Esophagus squamous epithelium (tissue), 5 donors: ENCODE data around the gene MNT. TPM values are rescaled to one million over a fixed set of nuclear protein-coding genes. Genes with fewer than 3 reads are reported as not detected.
A peak's percentile ranks its signal among the peaks of the same experiment; 100 is the strongest.

Source experiments
- DNase-seq: peaks from one replicate; lab custom pipeline; 2025; lab: John Stamatoyannopoulos, UW
- H3K27ac ChIP-seq, 4 donors: fragments of 200-600 bp; sonication (generic); one replicate each; pipeline ENCODE4 v1.5.1; 2016 to 2019; ENCODE audit warnings: mild to moderate bottlenecking in 1 of 4
- H3K27me3 ChIP-seq, 4 donors: fragments of 200-600 bp; sonication (generic); 1 replicate in 3 of 4; 2 replicates in 1 of 4; pipeline versions ENCODE4 v1.5.1 to v1.6.0; 2017 to 2021; ENCODE audit warnings: antibody characterized with exemption in 1 of 4
- H3K36me3 ChIP-seq, 3 donors: fragments of 200-600 bp; sonication (generic); one replicate each; pipeline ENCODE4 v1.5.1; 2016 to 2019
- H3K4me1 ChIP-seq, 3 donors: fragments of 200-600 bp; sonication (generic); one replicate each; pipeline ENCODE4 v1.5.1; 2017 to 2019
- H3K4me3 ChIP-seq, 4 donors: fragments of 200-600 bp; sonication (generic); 1 replicate in 3 of 4; 2 replicates in 1 of 4; pipeline ENCODE4 v1.5.1; 2016 to 2019; ENCODE audit warnings: mild to moderate bottlenecking in 2 of 4, moderate library complexity in 1 of 4
- H3K9me3 ChIP-seq, 3 donors: fragments of 200-600 bp; sonication (generic); one replicate each; pipeline ENCODE4 v1.5.1; 2016 to 2019
- POLR2A ChIP-seq, 4 donors: fragments of 450-650 bp; IDR thresholded peaks; one replicate each; pipeline ENCODE4 v1.6.1; 2017; ENCODE audit warnings: antibody characterized with exemption in 4 of 4, mild to moderate bottlenecking in 4 of 4, moderate library complexity in 3 of 4
- WGBS, 2 donors: methylation state at CpG; one replicate each; pipeline ENCODE4 v1.1.5; 2018; 5-methylcytosine and 5-hydroxymethylcytosine counted together
- intact Hi-C: fragments of 100-400 bp; cut with DNase I; formaldehyde crosslinking; loops from one replicate; pipeline ENCODE4 v1.15.0; 2022
- total RNA-seq, 4 donors: library from RNA; depleted of rRNA; stranded (reverse); fragments of >200 nt; gene quantifications; one replicate each; pipeline ENCODE4 v1.1.0, GENCODE V29; 2016
- TF ChIP-seq, protein P1 (sequence below), 6 experiments: fragments of 450-650 bp in 4 of 6; fragments of 200-600 bp in 2 of 6; sonication (generic) in 2 of 6; IDR thresholded peaks; one replicate each; pipeline ENCODE4 v1.5.1; 2016 to 2019; ENCODE audit warnings: antibody characterized with exemption in 6 of 6, mild to moderate bottlenecking in 4 of 6, moderate library complexity in 4 of 6
- donor health status: DM: yes; HTN: yes; CAD: no.

MNT gene
- total RNA-seq, 4 donors from 2014 or later = 7.2 to 23.0 (median 17.4) TPM

DNA sequence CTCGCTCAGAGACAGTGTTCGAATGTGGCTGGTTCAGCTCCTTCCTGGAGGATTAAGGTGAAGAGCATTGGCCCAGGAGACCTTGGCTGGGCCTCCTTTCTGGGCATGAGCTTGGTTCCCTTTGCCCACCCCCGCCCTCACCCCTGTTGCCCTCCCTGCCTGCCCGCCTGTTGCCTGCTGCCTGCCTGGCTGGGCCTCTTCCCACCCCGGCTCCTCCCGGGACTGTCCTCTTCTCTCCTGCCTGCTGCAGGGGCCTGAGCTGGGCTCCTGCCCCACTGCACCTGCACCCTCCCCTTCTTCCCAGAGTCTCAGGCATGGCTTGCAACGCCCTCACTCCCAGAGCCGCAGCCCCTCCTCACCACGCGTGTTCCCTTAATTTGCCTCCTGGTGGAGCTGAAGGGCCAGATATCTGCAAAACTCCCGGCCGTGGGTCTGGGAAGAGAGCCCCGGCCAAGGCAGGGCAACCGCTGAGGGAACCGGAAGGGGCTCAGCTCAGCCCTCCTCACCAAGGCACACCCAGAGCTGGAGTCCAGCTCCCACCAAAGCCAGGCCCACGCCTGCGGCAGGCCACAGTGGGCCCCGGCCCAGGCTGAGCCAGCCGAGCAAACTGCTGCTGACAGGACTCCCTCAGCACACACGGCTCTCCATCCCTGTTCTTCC, 31.2 kb downstream of the MNT start:
- DNase-seq = no peak
- Histone ChIP-seq H3K27ac (peak overlapping the region in 2 of 4 donors; percentile 39 to 50), H3K4me1 (peaks cover 0 to 36% (median 3%) of the 10 kb centered on the region in 3 donors), H3K4me3 (no peak overlapping the region), H3K36me3 (peaks cover 0 to 97% (median 12%) of the 10 kb centered on the region in 3 donors), H3K27me3 (no peaks in the 10 kb centered on the region), H3K9me3 (no peaks in the 10 kb centered on the region)
- intact Hi-C loops = no loop called here
- TF ChIP-seq POLR2A (IDR thresholded peaks at IDR 0.05) = no peak
- TF ChIP-seq, protein P1, sequence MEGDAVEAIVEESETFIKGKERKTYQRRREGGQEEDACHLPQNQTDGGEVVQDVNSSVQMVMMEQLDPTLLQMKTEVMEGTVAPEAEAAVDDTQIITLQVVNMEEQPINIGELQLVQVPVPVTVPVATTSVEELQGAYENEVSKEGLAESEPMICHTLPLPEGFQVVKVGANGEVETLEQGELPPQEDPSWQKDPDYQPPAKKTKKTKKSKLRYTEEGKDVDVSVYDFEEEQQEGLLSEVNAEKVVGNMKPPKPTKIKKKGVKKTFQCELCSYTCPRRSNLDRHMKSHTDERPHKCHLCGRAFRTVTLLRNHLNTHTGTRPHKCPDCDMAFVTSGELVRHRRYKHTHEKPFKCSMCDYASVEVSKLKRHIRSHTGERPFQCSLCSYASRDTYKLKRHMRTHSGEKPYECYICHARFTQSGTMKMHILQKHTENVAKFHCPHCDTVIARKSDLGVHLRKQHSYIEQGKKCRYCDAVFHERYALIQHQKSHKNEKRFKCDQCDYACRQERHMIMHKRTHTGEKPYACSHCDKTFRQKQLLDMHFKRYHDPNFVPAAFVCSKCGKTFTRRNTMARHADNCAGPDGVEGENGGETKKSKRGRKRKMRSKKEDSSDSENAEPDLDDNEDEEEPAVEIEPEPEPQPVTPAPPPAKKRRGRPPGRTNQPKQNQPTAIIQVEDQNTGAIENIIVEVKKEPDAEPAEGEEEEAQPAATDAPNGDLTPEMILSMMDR (IDR thresholded peaks at IDR 0.05) = no peak
- 53 to 72% methylated on average over 4 to 11 of the region's 20 CpGs for WGBS, 2 donors

DNA sequence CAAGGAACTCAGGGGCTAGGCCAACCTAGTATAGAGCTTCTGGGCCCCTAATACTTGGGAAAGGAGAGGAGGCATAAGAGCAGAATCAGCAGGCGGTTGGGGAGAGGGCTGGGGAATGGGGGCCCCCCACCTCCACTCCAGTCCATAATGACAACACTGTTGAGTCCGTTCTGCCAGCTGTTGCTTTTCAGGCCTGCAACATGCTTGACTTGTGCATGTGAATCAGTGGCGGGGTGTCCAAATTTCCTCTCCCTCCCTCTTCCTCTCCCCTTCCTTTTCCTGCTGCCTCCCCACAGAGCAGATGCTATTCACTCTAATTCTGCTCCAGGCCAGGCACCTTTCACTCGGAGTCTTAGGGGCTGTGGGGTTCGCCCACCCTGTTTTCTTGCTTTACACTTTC, 31.8 kb downstream of the MNT start:
- WGBS, 2 donors = 45 to 73% methylated on average over 5 of the region's 5 CpGs
- H3K36me3 ChIP-seq = peaks cover 0 to 99% (median 12%) of the 10 kb centered on the region in 3 donors
- H3K4me3 ChIP-seq = no peak overlapping the region
- intact Hi-C loops = no loop called here
- peaks cover 0 to 37% (median 2%) of the 10 kb centered on the region in 3 donors for H3K4me1 ChIP-seq
- no peak for TF ChIP-seq POLR2A (IDR thresholded peaks at IDR 0.05)
- no peaks in the 10 kb centered on the region for H3K9me3 ChIP-seq
- no peak for DNase-seq
- no peaks in the 10 kb centered on the region for H3K27me3 ChIP-seq
- H3K27ac ChIP-seq = peak overlapping the region in 1 of 4 donors; percentile 39

DNA sequence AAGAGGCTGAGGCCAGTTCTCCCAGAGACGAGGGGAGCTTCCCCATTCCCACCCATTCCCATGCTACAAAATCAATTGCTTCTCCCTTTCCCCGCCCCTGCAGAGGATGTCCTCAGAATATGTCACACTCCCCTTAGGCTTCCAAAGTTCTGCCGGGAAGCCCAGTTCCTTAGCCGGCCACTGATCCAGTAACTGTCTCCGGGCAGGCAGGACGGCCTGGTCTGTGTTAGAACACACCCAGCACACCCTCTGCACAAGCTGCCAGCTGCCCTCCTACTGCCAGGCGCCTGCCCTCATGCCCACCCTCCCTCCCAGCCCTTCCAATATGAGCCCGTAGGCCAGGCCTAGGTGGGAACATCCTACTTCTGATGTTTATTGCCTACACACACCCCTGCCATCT, 32.5 kb downstream of the MNT start:
- Histone ChIP-seq H3K4me3 (no peak overlapping the region), H3K36me3 (peaks cover 4 to 99% (median 12%) of the 10 kb centered on the region in 3 donors), H3K9me3 (no peaks in the 10 kb centered on the region), H3K27ac (peak overlapping the region in 1 of 4 donors; percentile 39), H3K27me3 (no peaks in the 10 kb centered on the region), H3K4me1 (peaks cover 0 to 43% (median 5%) of the 10 kb centered on the region in 3 donors)
- DNase-seq = no peak
- TF ChIP-seq POLR2A (IDR thresholded peaks at IDR 0.05) = no peak
- TF ChIP-seq, protein P1 (IDR thresholded peaks at IDR 0.05) = no peak
- WGBS, 2 donors = 73% methylated on average over 4 of the region's 8 CpGs; no CpG with 5 or more reads in 1 of the 2 donors
- intact Hi-C loops = no loop called here

DNA sequence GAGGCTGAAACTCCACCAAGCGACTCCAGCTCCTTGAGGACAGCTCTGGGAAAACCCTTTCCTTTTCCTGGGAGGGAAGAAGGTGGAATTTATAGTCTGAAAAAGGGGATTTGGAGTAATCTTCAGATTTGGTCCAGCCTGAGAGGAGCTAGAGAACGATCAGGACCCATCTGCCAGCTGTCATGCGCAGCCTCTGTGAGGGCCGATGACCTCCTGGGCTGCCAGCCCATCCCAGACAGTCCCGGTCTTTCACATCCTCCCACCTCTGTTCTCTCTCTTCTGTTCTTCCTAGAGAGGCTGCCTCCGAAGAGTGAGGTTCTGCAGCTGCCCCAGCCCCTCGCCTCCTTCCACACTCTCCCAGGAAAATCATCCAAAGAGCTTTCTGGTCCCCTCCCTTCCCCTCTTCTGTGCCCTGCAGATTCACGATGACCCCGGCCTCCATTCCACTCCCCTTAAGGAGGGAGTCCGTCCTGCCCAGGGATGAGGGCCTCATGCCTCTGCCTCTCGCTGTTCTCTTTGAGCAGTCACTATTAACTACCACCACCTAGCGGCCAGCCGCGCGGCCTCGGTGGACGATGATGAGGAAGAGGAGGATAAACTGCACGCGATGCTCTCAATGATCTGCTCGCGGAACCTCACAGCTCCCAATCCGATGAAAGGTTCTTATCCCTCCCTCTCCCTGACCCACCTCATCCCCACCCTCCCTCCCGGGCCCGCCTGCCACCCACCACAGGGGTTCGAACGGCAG, 33.9 kb downstream of the MNT start:
- Histone ChIP-seq H3K4me3 (no peak overlapping the region), H3K27ac (no peak overlapping the region), H3K9me3 (no peaks in the 10 kb centered on the region), H3K4me1 (peaks cover 0 to 46% (median 5%) of the 10 kb centered on the region in 3 donors), H3K27me3 (no peaks in the 10 kb centered on the region), H3K36me3 (peaks cover 8 to 99% (median 17%) of the 10 kb centered on the region in 3 donors)
- DNase-seq = no peak
- intact Hi-C loops = no loop called here
- TF ChIP-seq POLR2A (IDR thresholded peaks at IDR 0.05) = no peak
- TF ChIP-seq, protein P1 (IDR thresholded peaks at IDR 0.05) = no peak
- WGBS, 2 donors = 81 to 86% methylated on average over 9 to 19 of the region's 26 CpGs

DNA sequence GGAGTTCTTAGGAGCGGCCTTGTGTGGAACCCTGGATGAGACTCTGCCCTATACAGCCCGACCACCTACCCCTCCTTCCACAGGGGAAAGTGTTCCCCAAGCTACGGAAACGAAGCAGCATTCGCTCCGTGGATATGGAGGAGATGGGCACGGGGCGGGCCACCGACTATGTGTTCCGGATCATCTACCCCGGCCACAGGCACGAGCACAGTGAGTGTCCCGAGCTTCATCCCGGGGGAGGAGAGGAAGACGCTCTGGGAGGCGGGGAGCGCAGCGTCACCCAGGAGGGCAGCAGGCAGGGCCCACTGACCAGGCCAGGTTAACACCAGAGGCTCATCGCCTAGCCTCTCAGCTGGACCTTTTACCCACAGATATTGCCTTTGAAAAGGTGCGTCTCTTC, 35.7 kb downstream of the MNT start:
- TF ChIP-seq POLR2A (IDR thresholded peaks at IDR 0.05) = no peak
- TF ChIP-seq, protein P1 (IDR thresholded peaks at IDR 0.05) = no peak
- no peaks in the 10 kb centered on the region for H3K9me3 ChIP-seq
- no peak overlapping the region for H3K4me3 ChIP-seq
- peaks cover 8 to 87% (median 17%) of the 10 kb centered on the region in 3 donors for H3K36me3 ChIP-seq
- peaks cover 4 to 43% (median 5%) of the 10 kb centered on the region in 3 donors for H3K4me1 ChIP-seq
- intact Hi-C loops = no loop called here
- 89 to 90% methylated on average over 5 to 12 of the region's 20 CpGs for WGBS, 2 donors
- no peaks in the 10 kb centered on the region for H3K27me3 ChIP-seq
- no peak overlapping the region for H3K27ac ChIP-seq
- no peak for DNase-seq
